Mucosa of descending colon (tissue), 3 donors: ENCODE measurements around the gene PDPN. TPM values are rescaled to one million over a fixed set of nuclear protein-coding genes. Genes with fewer than 3 reads are reported as not detected.

Source experiments
- ATAC-seq: fragments of 200-7000 bp; cut with Tn5 transposase; one replicate; pipeline ENCODE4 v1.9.1; 2020; ENCODE audit warnings: mild to moderate bottlenecking, moderate library complexity
- DNase-seq, 3 donors: peaks; one replicate each; pipeline ENCODE4 v3.0.0-alpha.2; 2020
- H3K36me3 ChIP-seq: fragments of 200-600 bp; one replicate; pipeline ENCODE4 v1.8.0; 2021; ENCODE audit warnings: low read depth, mild to moderate bottlenecking
- H3K4me1 ChIP-seq: fragments of 200-600 bp; one replicate; pipeline ENCODE4 v1.8.0; 2021; ENCODE audit warnings: low read depth, mild to moderate bottlenecking
- H3K4me3 ChIP-seq: fragments of 200-600 bp; one replicate; pipeline ENCODE4 v1.8.0; 2021; ENCODE audit warnings: mild to moderate bottlenecking
- H3K9me3 ChIP-seq: fragments of 200-600 bp; one replicate; pipeline ENCODE4 v1.8.0; 2021; ENCODE audit warnings: mild to moderate bottlenecking
- CTCF ChIP-seq: fragments of 200-600 bp; IDR thresholded peaks from one replicate; pipeline ENCODE4 v1.8.0; 2022; ENCODE audit warnings: antibody characterized with exemption, mild to moderate bottlenecking
- intact Hi-C, 2 donors: fragments of 100-400 bp; cut with DNase I in 1 of 2; cut with micrococcal nuclease in 1 of 2; formaldehyde crosslinking; loops; one replicate each; pipeline versions ENCODE4 v1.11.0 to v1.11.1; 2022; cut with DNase I, micrococcal nuclease
- total RNA-seq, 3 donors: library from RNA; stranded (reverse); fragmentation: NEBNext Ultra II Directional in 2 of 3; extraction: Animal tissue kit (Norgen Biotek cat#: 25700) in 2 of 3; gene quantifications; one replicate each; pipeline versions ENCODE4 v1.2.1 to v1.2.4, GENCODE V29; 2021 to 2023
- donor health status: DM: no; HTN: no; CAD: no; lungs with moderate emphysema.
- donor health status: DM: no; HTN: no; CAD: no.
- donor health status: DM: no; HTN: yes; CAD: no.

The PDPN gene
- total RNA-seq, 3 donors from 2014 or later = 1.0 to 12.8 (median 12.6) TPM

GRCh38 chr1:13548281-13548680 lies 35.4 kb upstream of the PDPN start:
- H3K9me3 ChIP-seq = no peaks in the 10 kb centered on the region
- intact Hi-C loops = no loop called here
- no peaks in the 10 kb centered on the region for H3K36me3 ChIP-seq
- DNase-seq = no peak
- no peaks in the 10 kb centered on the region for H3K4me1 ChIP-seq
- ATAC-seq = no peak
- H3K4me3 ChIP-seq = no peak overlapping the region
- no peak for TF ChIP-seq CTCF

DNA sequence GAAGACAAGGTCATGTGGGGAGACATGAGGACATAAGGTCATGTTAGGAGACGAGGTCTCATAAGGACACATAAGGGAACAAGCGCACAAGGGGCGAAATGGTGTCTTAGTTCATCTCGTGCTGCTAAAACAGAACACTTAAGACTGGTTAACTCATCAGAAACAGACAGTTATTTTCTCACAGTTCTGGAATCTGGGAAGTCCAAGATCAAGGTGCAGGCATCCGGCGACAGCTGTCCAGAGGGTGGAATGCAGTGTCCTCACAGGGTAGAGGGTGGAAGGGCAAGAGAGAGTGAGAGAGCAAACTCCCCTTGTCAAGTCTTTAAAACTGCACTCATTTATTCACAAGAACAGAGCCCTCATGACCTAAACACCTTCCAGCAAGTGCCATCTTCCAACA lies 34.6 kb upstream of the PDPN start:
- H3K36me3 ChIP-seq = no peaks in the 10 kb centered on the region
- no peaks in the 10 kb centered on the region for H3K4me1 ChIP-seq
- intact Hi-C loops = no loop called here
- no peaks in the 10 kb centered on the region for H3K9me3 ChIP-seq
- DNase-seq (no peak), ATAC-seq (no peak)
- H3K4me3 ChIP-seq = no peak overlapping the region
- no peak for TF ChIP-seq CTCF

GRCh38 chr1:13549521-13549920 lies 34.1 kb upstream of the PDPN start:
- intact Hi-C loops = no loop called here
- Histone ChIP-seq H3K9me3 (no peaks in the 10 kb centered on the region), H3K4me3 (no peak overlapping the region), H3K36me3 (no peaks in the 10 kb centered on the region), H3K4me1 (no peaks in the 10 kb centered on the region)
- TF ChIP-seq CTCF = no peak
- ATAC-seq = no peak
- no peak for DNase-seq

DNA sequence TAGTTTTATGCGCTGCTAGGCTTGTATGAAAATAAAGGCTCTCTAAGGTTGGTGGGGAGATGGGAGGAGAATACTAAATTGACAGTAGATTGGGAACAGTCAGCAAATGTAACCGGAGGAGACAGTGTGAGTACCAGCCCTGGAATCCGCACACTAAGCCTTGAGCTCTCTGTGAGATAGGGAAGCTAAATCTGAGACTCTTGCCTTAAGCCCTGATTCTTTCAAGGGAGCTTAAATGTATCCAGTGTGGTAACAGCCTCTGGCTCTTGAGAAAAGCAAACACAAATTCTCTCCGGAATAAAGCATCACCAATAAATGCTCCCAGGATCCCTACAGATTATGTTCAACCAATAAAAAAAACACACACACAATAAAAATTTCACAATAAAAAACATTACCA lies 33.0 kb upstream of the PDPN start:
- Histone ChIP-seq H3K9me3 (no peaks in the 10 kb centered on the region), H3K36me3 (no peaks in the 10 kb centered on the region), H3K4me3 (no peak overlapping the region), H3K4me1 (no peaks in the 10 kb centered on the region)
- DNase-seq (no peak), ATAC-seq (no peak)
- intact Hi-C loops = no loop called here
- TF ChIP-seq CTCF = no peak

- no peak for ATAC-seq
- intact Hi-C loops = no loop called here
- no peak for TF ChIP-seq CTCF
Measured at GRCh38 chr1:13554798-13555197, 28.8 kb upstream of the PDPN start.

DNA sequence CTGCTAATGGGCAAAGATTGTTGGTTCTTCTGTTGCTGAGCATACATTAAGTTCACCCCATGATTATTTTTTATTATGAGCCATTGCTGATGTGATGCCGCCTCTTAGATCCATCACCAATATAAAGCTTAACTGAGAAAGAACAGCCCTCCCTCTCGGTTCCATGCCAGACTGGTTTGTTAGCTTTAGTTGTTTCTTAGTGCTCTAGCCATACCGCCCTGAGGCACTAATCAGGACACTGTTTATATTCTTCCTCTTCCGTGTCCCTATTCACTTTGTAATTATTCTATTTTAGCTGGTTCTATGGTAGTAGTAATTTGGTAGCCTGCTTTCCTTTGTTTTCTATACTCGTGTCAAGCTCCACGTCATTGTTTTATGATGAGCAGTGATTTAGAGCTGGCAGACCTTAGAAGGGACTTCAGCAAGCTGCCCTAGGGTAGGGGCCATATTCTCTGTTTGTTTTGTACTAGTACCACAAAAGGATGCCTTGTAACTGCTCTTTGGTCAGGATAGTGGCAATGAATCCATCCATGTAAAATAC lies 27.3 kb upstream of the PDPN start:
- Histone ChIP-seq H3K9me3 (no peaks in the 10 kb centered on the region), H3K36me3 (no peaks in the 10 kb centered on the region), H3K4me1 (no peaks in the 10 kb centered on the region), H3K4me3 (no peak overlapping the region)
- DNase-seq = no peak
- ATAC-seq = no peak
- no peak for TF ChIP-seq CTCF
- intact Hi-C loops = no loop called here

More at GRCh38 chr1:13554798-13555197, 28.8 kb upstream of the PDPN start:
- DNase-seq = no peak
- Histone ChIP-seq H3K36me3 (no peaks in the 10 kb centered on the region), H3K4me1 (no peaks in the 10 kb centered on the region), H3K4me3 (no peak overlapping the region), H3K9me3 (no peaks in the 10 kb centered on the region)
